Vagina (tissue), 2 donors: ENCODE data around the gene EML1.

Experiments
- CTCF ChIP-seq, 3 experiments: fragments of 450-650 bp in 2 of 3; fragments of 200-600 bp in 1 of 3; sonication (generic) in 1 of 3; IDR thresholded peaks; one replicate each; pipeline ENCODE4 v1.5.1; 2017 to 2019; ENCODE audit warnings: antibody characterized with exemption in 3 of 3, mild to moderate bottlenecking in 2 of 3, moderate library complexity in 2 of 3
- POLR2AphosphoS5 ChIP-seq, 2 donors: sonication (generic); formaldehyde crosslinking; IDR thresholded peaks; one replicate each; pipeline ENCODE4 v1.9.0; 2017; ENCODE audit warnings: antibody characterized with exemption in 2 of 2, mild to moderate bottlenecking in 2 of 2, low read depth in 1 of 2; ENCODE audit not compliant: insufficient read depth in 1 of 2

GRCh38 chr14:99809360-99809759 lies 16.1 kb downstream of the EML1 start:
- no peak for TF ChIP-seq CTCF (IDR thresholded peaks at IDR 0.05)
- peak in 1 of 2 donors; percentile 76 for TF ChIP-seq POLR2AphosphoS5 (IDR thresholded peaks at IDR 0.05; ENCODE audit: insufficient read depth in 1 of 2, low read depth in 1 of 2)
